Activated T-cell treated with anti-CD3 and anti-CD28 coated beads, Interleukin-2, amount 50 U/mL, for 24 hours (primary cell): ENCODE data around the gene CDC42EP1.
"Not testable (repeated sequence)": the region's sequence is repeated elsewhere in the genome, so short reads cannot be mapped to it uniquely, and the experiment has no call there.

ENCODE experiments used
- DNase-seq: peaks from one replicate; pipeline ENCODE4 v3.0.0-alpha.2; 2020
- H3K27ac Mint-ChIP-seq: 2 replicates; pipeline ENCODE4 v1.8.0; 2020; ENCODE audit warnings: mild to moderate bottlenecking, mixed read lengths
- H3K27me3 Mint-ChIP-seq: 2 replicates; pipeline ENCODE4 v1.8.0; 2020; ENCODE audit warnings: mixed read lengths
- H3K36me3 Mint-ChIP-seq: 2 replicates; pipeline ENCODE4 v1.8.0; 2020; ENCODE audit warnings: low read depth, mixed read lengths
- H3K4me1 Mint-ChIP-seq: 2 replicates; pipeline ENCODE4 v1.8.0; 2020; ENCODE audit warnings: low read depth, mixed read lengths
- H3K4me3 Mint-ChIP-seq: 2 replicates; pipeline ENCODE4 v1.8.0; 2020; ENCODE audit warnings: mild to moderate bottlenecking, moderate library complexity, mixed read lengths
- H3K9me3 Mint-ChIP-seq: 2 replicates; pipeline ENCODE4 v1.8.0; 2020; ENCODE audit warnings: mixed read lengths

Gene CDC42EP1

GRCh38 chr22:37546437-37547250, 13.6 kb upstream of the CDC42EP1 start:
- Mint-ChIP-seq H3K4me1 (peaks cover 13% of the 10 kb centered on the region), H3K27me3 (peaks cover 5% of the 10 kb centered on the region), H3K4me3 (no peak overlapping the region), H3K9me3 (no peaks in the 10 kb centered on the region), H3K36me3 (no peaks in the 10 kb centered on the region), H3K27ac (no peak overlapping the region)
- no peak for DNase-seq

- Mint-ChIP-seq H3K9me3 (no peaks in the 10 kb centered on the region), H3K4me3 (no peak overlapping the region), H3K27me3 (peaks cover 5% of the 10 kb centered on the region), H3K27ac (no peak overlapping the region), H3K36me3 (no peaks in the 10 kb centered on the region), H3K4me1 (peaks cover 7% of the 10 kb centered on the region)
- no peak for DNase-seq
Observed at GRCh38 chr22:37547251-37547741, 13.0 kb upstream of the CDC42EP1 start.

DNA sequence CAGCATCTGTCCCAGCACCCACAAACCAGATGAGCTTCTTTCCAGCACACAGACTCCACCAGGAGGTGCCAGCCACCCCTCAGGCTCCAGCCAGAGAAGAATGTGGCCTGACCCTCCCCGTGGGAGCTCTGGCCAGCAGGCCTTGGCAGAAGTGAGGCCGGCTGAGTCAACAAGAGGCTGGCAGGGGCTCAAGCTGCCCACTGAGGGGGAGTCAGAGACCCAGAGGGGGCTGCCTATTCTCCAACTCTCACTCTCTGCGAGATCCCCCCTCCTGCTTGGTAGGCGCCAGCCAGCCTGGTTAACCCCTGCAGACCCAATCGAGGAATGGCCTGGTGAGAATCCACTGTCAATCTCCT, 10.6 kb upstream of the CDC42EP1 start:
- peaks cover 5% of the 10 kb centered on the region for H3K27me3 Mint-ChIP-seq
- no peaks in the 10 kb centered on the region for H3K36me3 Mint-ChIP-seq
- peaks cover 7% of the 10 kb centered on the region for H3K4me1 Mint-ChIP-seq
- no peak overlapping the region for H3K27ac Mint-ChIP-seq
- DNase-seq, result no peak
- H3K4me3 Mint-ChIP-seq, result no peak overlapping the region
- H3K9me3 Mint-ChIP-seq, result no peaks in the 10 kb centered on the region

DNA sequence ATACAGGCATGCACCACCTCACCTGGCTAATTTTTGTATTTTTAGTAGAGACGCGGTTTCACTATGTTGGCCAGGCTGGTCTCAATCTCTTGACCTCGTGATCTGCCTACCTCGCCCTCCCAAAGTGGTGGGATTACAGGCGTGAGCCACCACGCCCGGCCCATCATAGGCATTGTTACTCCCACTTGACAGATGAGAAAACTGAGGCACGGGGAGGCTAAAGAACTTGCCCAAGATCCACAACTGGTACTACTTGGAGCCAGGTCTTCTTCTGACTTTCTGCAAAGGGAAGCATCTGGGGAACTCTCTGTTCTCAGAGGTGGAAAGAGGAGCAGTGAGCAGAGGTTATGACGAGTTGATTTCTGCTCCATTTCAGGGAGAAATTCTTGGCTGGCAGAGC, 9.4 kb upstream of the CDC42EP1 start:
- not testable (repeated sequence) for DNase-seq, H3K27ac Mint-ChIP-seq, H3K4me3 Mint-ChIP-seq, H3K4me1 Mint-ChIP-seq, H3K36me3 Mint-ChIP-seq, H3K9me3 Mint-ChIP-seq
- H3K27me3 Mint-ChIP-seq, result peaks cover 11% of the 10 kb centered on the region

DNA sequence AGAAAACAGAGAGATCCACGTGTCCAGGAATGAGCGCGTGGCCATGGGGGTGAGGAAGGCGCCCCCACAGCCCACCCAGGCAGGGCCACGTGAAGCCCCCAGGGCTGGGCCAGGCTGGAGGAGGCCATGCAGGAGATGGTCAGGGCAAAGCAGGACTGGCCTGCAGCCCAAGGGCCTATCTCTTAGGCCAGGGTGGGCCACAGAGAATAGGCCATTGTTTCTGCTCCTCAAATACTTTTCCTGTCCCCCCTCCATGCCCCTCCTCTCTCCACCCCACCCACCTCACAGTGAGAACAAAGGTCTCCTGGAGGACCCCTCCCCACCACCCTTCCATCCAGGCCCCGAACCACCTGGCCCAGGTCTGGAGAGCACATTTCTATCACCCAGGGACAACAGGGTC, 8.3 kb upstream of the CDC42EP1 start:
- Mint-ChIP-seq H3K36me3 (no peaks in the 10 kb centered on the region), H3K27me3 (peaks cover 19% of the 10 kb centered on the region), H3K9me3 (no peaks in the 10 kb centered on the region)

GRCh38 chr22:37552524-37553163, 7.6 kb upstream of the CDC42EP1 start:
- Mint-ChIP-seq H3K4me1 (no peaks in the 10 kb centered on the region), H3K9me3 (no peaks in the 10 kb centered on the region), H3K36me3 (no peaks in the 10 kb centered on the region), H3K27me3 (peaks cover 26% of the 10 kb centered on the region), H3K27ac (no peak overlapping the region), H3K4me3 (no peak overlapping the region)
- no peak for DNase-seq

More for the DNA sequence above, 8.3 kb upstream of the CDC42EP1 start:
- no peak overlapping the region for H3K4me3 Mint-ChIP-seq
- H3K4me1 Mint-ChIP-seq, result no peaks in the 10 kb centered on the region
- no peak for DNase-seq
- H3K27ac Mint-ChIP-seq, result no peak overlapping the region

- Mint-ChIP-seq H3K9me3 (no peaks in the 10 kb centered on the region), H3K4me3 (no peak overlapping the region), H3K4me1 (no peaks in the 10 kb centered on the region), H3K36me3 (no peaks in the 10 kb centered on the region), H3K27ac (no peak overlapping the region), H3K27me3 (peaks cover 31% of the 10 kb centered on the region)
- DNase-seq, result no peak
Observed at GRCh38 chr22:37553725-37554124, 6.6 kb upstream of the CDC42EP1 start.

DNA sequence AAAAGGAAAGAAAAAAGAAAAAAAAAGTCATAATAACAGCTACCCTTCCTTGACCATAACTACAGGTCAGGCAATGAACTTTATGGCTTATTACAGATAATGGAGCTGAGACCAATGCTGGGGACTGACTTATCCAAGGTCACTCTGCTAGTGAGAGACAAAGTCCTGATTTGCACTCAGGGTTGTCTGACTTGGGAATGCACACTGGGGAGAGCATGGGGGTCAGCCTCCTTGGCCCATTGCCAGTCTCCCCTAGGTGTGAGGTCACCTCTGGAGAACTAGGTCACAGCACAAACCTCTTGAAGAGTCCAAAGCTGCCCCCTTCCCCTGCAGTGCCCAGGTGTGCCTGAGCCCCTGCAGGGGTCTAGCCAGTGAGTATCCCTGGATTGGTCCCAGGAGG, 5.3 kb upstream of the CDC42EP1 start:
- Mint-ChIP-seq H3K36me3 (no peaks in the 10 kb centered on the region), H3K4me1 (peaks cover 2% of the 10 kb centered on the region), H3K27ac (no peak overlapping the region), H3K9me3 (no peaks in the 10 kb centered on the region), H3K4me3 (no peak overlapping the region), H3K27me3 (peaks cover 41% of the 10 kb centered on the region)
- no peak for DNase-seq

DNA sequence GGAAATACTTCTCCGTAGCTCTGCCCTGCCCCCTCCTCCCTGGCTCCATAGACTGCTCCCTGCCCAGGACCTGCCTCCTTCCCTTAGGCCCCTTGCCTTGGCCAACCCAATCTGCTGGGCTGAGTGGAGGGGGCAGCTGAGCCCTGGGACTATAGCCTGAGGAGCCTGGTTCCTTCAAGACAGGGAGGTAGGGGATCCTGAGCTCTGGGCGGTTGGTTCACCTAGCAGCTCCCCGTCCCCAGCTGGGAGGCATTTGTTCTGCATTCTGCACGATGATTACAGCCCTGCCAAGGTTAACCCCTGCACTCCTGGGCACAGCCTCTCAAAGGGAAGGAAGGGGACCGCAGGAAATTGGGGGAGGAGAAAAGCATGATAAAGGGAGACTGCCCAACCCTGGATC, 3.6 kb upstream of the CDC42EP1 start:
- no peak overlapping the region for H3K27ac Mint-ChIP-seq
- DNase-seq, result no peak
- peaks cover 49% of the 10 kb centered on the region for H3K27me3 Mint-ChIP-seq
- peaks cover 10% of the 10 kb centered on the region for H3K4me1 Mint-ChIP-seq
- H3K36me3 Mint-ChIP-seq, result no peaks in the 10 kb centered on the region
- H3K4me3 Mint-ChIP-seq, result no peak overlapping the region
- H3K9me3 Mint-ChIP-seq, result no peaks in the 10 kb centered on the region

- H3K27me3 Mint-ChIP-seq, result peaks cover 57% of the 10 kb centered on the region
- no peak overlapping the region for H3K4me3 Mint-ChIP-seq
- H3K36me3 Mint-ChIP-seq, result no peaks in the 10 kb centered on the region
- H3K9me3 Mint-ChIP-seq, result no peaks in the 10 kb centered on the region
- no peak for DNase-seq
- H3K27ac Mint-ChIP-seq, result no peak overlapping the region
- peaks cover 17% of the 10 kb centered on the region for H3K4me1 Mint-ChIP-seq
Observed at GRCh38 chr22:37557321-37558001, 2.8 kb upstream of the CDC42EP1 start.

DNA sequence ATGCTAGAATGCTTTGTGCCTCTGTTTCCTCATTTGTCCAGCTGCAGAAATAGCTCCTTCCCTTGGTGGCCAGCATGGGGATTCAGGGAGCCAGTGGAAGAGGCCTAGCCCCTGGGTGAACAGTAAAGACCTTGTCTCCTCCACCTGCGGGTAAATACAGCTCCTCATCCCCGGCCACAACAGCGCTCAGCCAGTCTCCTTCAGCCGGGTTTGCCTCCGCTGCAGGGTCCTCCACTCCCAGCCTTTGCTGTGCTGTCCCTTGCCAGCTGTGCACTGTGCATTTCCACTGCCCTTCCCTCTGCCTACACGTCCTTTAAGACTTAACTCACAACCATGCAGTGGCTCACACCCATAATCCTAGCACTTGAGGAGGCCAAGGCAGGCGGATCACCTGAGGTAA, 1.5 kb upstream of the CDC42EP1 start:
- H3K36me3 Mint-ChIP-seq, result no peaks in the 10 kb centered on the region
- peaks cover 68% of the 10 kb centered on the region for H3K27me3 Mint-ChIP-seq
- H3K27ac Mint-ChIP-seq, result no peak overlapping the region
- H3K4me3 Mint-ChIP-seq, result no peak overlapping the region
- no peak for DNase-seq
- no peaks in the 10 kb centered on the region for H3K9me3 Mint-ChIP-seq
- peaks cover 18% of the 10 kb centered on the region for H3K4me1 Mint-ChIP-seq

GRCh38 chr22:37559521-37559900, 769 bp upstream of the CDC42EP1 start:
- Mint-ChIP-seq H3K4me3 (no peak overlapping the region), H3K4me1 (peaks cover 18% of the 10 kb centered on the region), H3K27ac (no peak overlapping the region), H3K27me3 (peaks cover 69% of the 10 kb centered on the region), H3K36me3 (no peaks in the 10 kb centered on the region), H3K9me3 (no peaks in the 10 kb centered on the region)
- DNase-seq, result no peak

GRCh38 chr22:37560608-37561211, 430 bp downstream of the CDC42EP1 start:
- no peaks in the 10 kb centered on the region for H3K36me3 Mint-ChIP-seq
- peak; percentile 45 for DNase-seq
- peaks cover 18% of the 10 kb centered on the region for H3K4me1 Mint-ChIP-seq
- H3K27me3 Mint-ChIP-seq, result peaks cover 68% of the 10 kb centered on the region
- no peaks in the 10 kb centered on the region for H3K9me3 Mint-ChIP-seq
- H3K4me3 Mint-ChIP-seq, result peak overlapping the region; percentile 47
- no peak overlapping the region for H3K27ac Mint-ChIP-seq

DNA sequence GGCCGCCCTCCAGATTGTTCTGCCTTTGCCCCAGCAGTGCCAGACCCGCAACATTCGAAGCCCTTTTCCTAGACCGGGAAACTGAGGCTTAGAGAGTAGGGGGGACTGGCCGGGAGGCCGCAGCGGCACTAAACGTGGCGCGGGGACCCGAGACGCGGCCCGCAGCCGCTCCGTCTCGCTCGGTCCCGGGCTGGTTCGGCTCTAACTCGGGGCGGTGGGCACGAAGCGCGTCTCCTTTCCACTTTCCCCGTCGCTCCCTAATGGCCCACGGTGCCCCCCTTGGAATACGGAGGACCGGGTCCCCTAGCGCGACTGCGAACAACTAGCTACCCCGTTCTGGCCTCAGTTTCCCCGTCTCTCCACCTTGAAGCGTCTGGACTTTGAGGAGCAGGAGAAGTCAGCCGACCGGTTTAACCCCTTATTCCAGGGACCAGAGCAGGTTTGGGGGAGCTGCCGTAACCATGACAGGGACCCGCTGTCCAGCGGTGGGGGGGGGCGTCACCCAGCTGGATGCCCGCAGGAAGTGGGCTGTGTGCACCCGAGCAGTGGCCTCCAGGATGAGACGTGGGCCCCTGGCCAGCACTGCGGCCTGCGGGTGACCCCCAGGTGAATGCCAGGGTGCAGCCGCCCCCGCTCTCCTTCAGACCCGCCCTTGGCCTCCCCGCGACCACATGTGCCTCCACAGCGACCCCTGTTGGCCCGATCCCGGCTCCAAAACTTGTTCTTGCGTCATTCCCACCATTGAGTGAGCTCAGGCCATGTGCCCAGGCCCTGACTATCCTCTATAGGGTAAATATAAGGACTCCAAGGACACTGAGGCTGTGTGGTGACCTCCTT, 1.1 kb downstream of the CDC42EP1 start:
- Mint-ChIP-seq H3K9me3 (no peaks in the 10 kb centered on the region), H3K27ac (no peak overlapping the region), H3K4me3 (peak overlapping the region; percentile 47), H3K27me3 (peaks cover 64% of the 10 kb centered on the region), H3K36me3 (no peaks in the 10 kb centered on the region), H3K4me1 (peaks cover 25% of the 10 kb centered on the region)
- DNase-seq, result peak; percentile 90
